Raji (cell line): Measurements from ENCODE around the gene VDAC1.

Source experiments
- POLR2A ChIP-seq: IDR thresholded peaks from 2 replicates; pipeline ENCODE4 v1.6.1; 2011; ENCODE audit warnings: low read depth, low read length, control low read depth; ENCODE audit not compliant: insufficient read depth

VDAC1 gene

GRCh38 chr5:133942614-133943474, 61.9 kb downstream of the VDAC1 start:
- TF ChIP-seq POLR2A, result no peak

GRCh38 chr5:133941456-133942196, 63.1 kb downstream of the VDAC1 start:
- no peak for TF ChIP-seq POLR2A

- TF ChIP-seq POLR2A, result no peak
These were observed 65.1 kb downstream of the VDAC1 start for GRCh38 chr5:133939668-133940067.

GRCh38 chr5:133938929-133939328, 65.8 kb downstream of the VDAC1 start:
- TF ChIP-seq POLR2A, result no peak

- TF ChIP-seq POLR2A, result peak; percentile 37; the same call in 1 of the 2 replicates
These were observed 66.5 kb downstream of the VDAC1 start for GRCh38 chr5:133938039-133938821.

- TF ChIP-seq POLR2A, result no peak
These were observed 68.1 kb downstream of the VDAC1 start for GRCh38 chr5:133936651-133937015.

GRCh38 chr5:133935667-133935940, 69.2 kb downstream of the VDAC1 start:
- TF ChIP-seq POLR2A, result no peak

- peak; percentile 37; the same call in 1 of the 2 replicates for TF ChIP-seq POLR2A
These were observed 69.7 kb downstream of the VDAC1 start for GRCh38 chr5:133934822-133935666.

- no peak; the same call in 1 of the 2 replicates for TF ChIP-seq POLR2A
These were observed 70.5 kb downstream of the VDAC1 start for GRCh38 chr5:133934311-133934710.

- TF ChIP-seq POLR2A, result no peak; the same call in 1 of the 2 replicates
These were observed 71.0 kb downstream of the VDAC1 start for GRCh38 chr5:133933670-133934295.

- TF ChIP-seq POLR2A, result no peak
These were observed 71.6 kb downstream of the VDAC1 start for GRCh38 chr5:133933169-133933509.

GRCh38 chr5:133932441-133933168, 72.2 kb downstream of the VDAC1 start:
- peak; percentile 53 for TF ChIP-seq POLR2A

GRCh38 chr5:133931546-133931945, 73.2 kb downstream of the VDAC1 start:
- no peak for TF ChIP-seq POLR2A

- no peak for TF ChIP-seq POLR2A
These were observed 74.0 kb downstream of the VDAC1 start for GRCh38 chr5:133930813-133931090.
